GM12878 (cell line): Measurements from ENCODE around the gene TSPAN19. TPM values are rescaled to one million over a fixed set of nuclear protein-coding genes. Genes with fewer than 3 reads are reported as not detected.

ENCODE experiments used
- ATAC-seq: fragments of 200-7000 bp; cut with Tn5 transposase; 3 replicates; pipeline ENCODE4 v1.9.1; 2020; ENCODE audit warnings: mild to moderate bottlenecking, moderate library complexity
- BruUV-seq: library from RNA; stranded (reverse); fragments of 400-500 nt; replicated peaks from 2 replicates; lab custom pipeline; 2021; lab: Mats Ljungman, UMichigan
- CTCF ChIA-PET: fragments of 300-600 bp; sonication (Branson Sonifier 250); formaldehyde crosslinking; extraction: SDS; loops from one replicate; lab custom pipeline; 2021; ENCODE audit warnings: inconsistent platforms; lab: Yijun Ruan, JAX
- POLR2A ChIA-PET: fragments of 350-600 bp; formaldehyde crosslinking; extraction: SDS; loops from one replicate; lab custom pipeline; 2021; ENCODE audit warnings: inconsistent platforms; lab: Charles Lee
- RAD21 ChIA-PET: fragments of 300-600 bp; sonication (Branson Sonifier 250); formaldehyde crosslinking; loops from one replicate; lab custom pipeline; 2023; ENCODE audit warnings: antibody characterized with exemption; ENCODE audit not compliant: unreplicated experiment; lab: Charles Lee
- SMC1A ChIA-PET: fragments of 300-600 bp; sonication (Branson Sonifier 250); formaldehyde crosslinking; loops from one replicate; lab custom pipeline; 2023; ENCODE audit not compliant: unreplicated experiment, uncharacterized antibody; lab: Charles Lee
- DNase-seq: peaks from one replicate; pipeline ENCODE4 v3.0.0-alpha.2; 2011; ENCODE audit warnings: low read depth, low spot score
- FAIRE-seq: peaks from 3 replicates; lab custom pipeline; 2011; peaks lifted over from hg19 to GRCh38; lab: Jason Lieb, UNC
- H2AFZ ChIP-seq: 2 replicates; pipeline ENCODE4 v1.6.0; 2011; ENCODE audit warnings: low read depth, low read length, control low read depth; ENCODE audit not compliant: control insufficient read depth
- H3K27ac ChIP-seq: 2 replicates; pipeline ENCODE4 v1.5.1; 2011; ENCODE audit warnings: control low read depth; ENCODE audit not compliant: control insufficient read depth, insufficient read depth
- H3K27me3 ChIP-seq, 2 experiments: replicated peaks in 1 of 2; 2 replicates each; pipeline versions ENCODE4 v1.6.0 to v1.6.1; 2011; ENCODE audit warnings: low read length in 1 of 2; ENCODE audit not compliant: control insufficient read depth in 2 of 2, insufficient read depth in 2 of 2
- H3K36me3 ChIP-seq, 2 experiments: 2 replicates each; pipeline ENCODE4 v1.5.1; 2011; ENCODE audit warnings: low read length in 1 of 2; ENCODE audit not compliant: control insufficient read depth in 2 of 2, insufficient read depth in 2 of 2
- H3K4me1 ChIP-seq: 2 replicates; pipeline ENCODE4 v1.6.1; 2011; ENCODE audit warnings: mild to moderate bottlenecking, low read length, moderate library complexity, mixed read lengths; ENCODE audit not compliant: control insufficient read depth, insufficient read depth
- H3K4me2 ChIP-seq: 2 replicates; pipeline ENCODE4 v1.6.0; 2011; ENCODE audit warnings: control low read depth; ENCODE audit not compliant: control insufficient read depth, insufficient read depth
- H3K4me3 ChIP-seq: fragments of 200-600 bp; sonication (generic); 2 replicates; pipeline ENCODE4 v1.5.1; 2016
- H3K79me2 ChIP-seq: 2 replicates; pipeline ENCODE4 v1.6.0; 2011; ENCODE audit warnings: low read length; ENCODE audit not compliant: control insufficient read depth, insufficient read depth
- H3K9ac ChIP-seq: 2 replicates; pipeline ENCODE4 v1.8.0; 2011; ENCODE audit warnings: low read length, control low read depth, mixed read lengths; ENCODE audit not compliant: control insufficient read depth, insufficient read depth
- H3K9me3 ChIP-seq: replicated peaks from 3 replicates; pipeline ENCODE4 v1.5.1; 2011; ENCODE audit warnings: mild to moderate bottlenecking, low read length; ENCODE audit not compliant: control insufficient read depth, insufficient read depth
- H4K20me1 ChIP-seq: 2 replicates; pipeline ENCODE4 v1.6.0; 2011; ENCODE audit not compliant: control insufficient read depth, insufficient read depth
- ESRRA ChIP-seq: IDR thresholded peaks from 2 replicates; pipeline ENCODE4 v1.6.1; 2012; ENCODE audit warnings: mild to moderate bottlenecking, low read length, improper control_type of control experiment
- MAX ChIP-seq: IDR thresholded peaks from 2 replicates; pipeline ENCODE4 v1.6.1; 2012; ENCODE audit warnings: low read depth, low read length, improper control_type of control experiment
- NFIC ChIP-seq: IDR thresholded peaks from 2 replicates; pipeline ENCODE4 v1.6.1; 2012; ENCODE audit warnings: low read depth, mild to moderate bottlenecking, inconsistent platforms, low read length, moderate library complexity
- PBX3 ChIP-seq: IDR thresholded peaks from 2 replicates; pipeline ENCODE4 v1.6.1; 2011; ENCODE audit warnings: mild to moderate bottlenecking, low read depth, low read length, moderate library complexity; ENCODE audit not compliant: insufficient replicate concordance
- SUPT20H ChIP-seq: IDR thresholded peaks from 2 replicates; pipeline ENCODE4 v1.6.1; 2011; ENCODE audit warnings: low read depth, mild to moderate bottlenecking, low read length, moderate library complexity, borderline replicate concordance; ENCODE audit not compliant: control insufficient read depth
- YBX1 ChIP-seq: fragments of 450-650 bp; IDR thresholded peaks from 2 replicates; pipeline ENCODE4 v1.6.1; 2016; ENCODE audit warnings: antibody characterized with exemption
- WGBS: methylation state at CpG from one replicate; pipeline ENCODE4 v1.1.6; 2016; ENCODE audit warnings: low lambda C conversion rate; ENCODE audit not compliant: insufficient replicate concordance, insufficient coverage; ENCODE audit errors: missing lambda C conversion rate; 5-methylcytosine and 5-hydroxymethylcytosine counted together
- in situ Hi-C: fragments of 300-500 bp; cut with MboI; formaldehyde crosslinking; loops from 9 replicates; pipeline ENCODE4 v1.14.3; 2018; ENCODE audit warnings: mixed read lengths
- intact Hi-C: fragments of 100-400 bp; cut with micrococcal nuclease; formaldehyde crosslinking; loops from one replicate; pipeline ENCODE4 v1.14.2; 2022; ENCODE audit not compliant: unreplicated experiment
- polyA plus RNA-seq, 11 experiments: library from polyadenylated mRNA; depleted of rRNA in 4 of 11; unstranded in 6 of 11; stranded (reverse) in 5 of 11; fragments of >200 nt; fragmentation: Nextera tagmentation in 4 of 11; fragmentation: Illumina TruSeq in 1 of 11; extraction: Ambion mirVana in 4 of 11; extraction: Trizol in 1 of 11; gene quantifications; 1 replicate in 1 of 11; 2 replicates in 10 of 11; pipeline versions ENCODE4 v1.2.1 to v1.2.3, GENCODE V29; 2011 to 2016; ENCODE audit warnings: inconsistent platforms in 2 of 11, missing spikeins in 2 of 11, low read depth in 1 of 11
- total RNA-seq, 4 experiments: library from RNA; depleted of rRNA in 3 of 4; stranded (reverse); fragments of >200 nt in 3 of 4; fragmentation: Illumina TruSeq in 1 of 4; extraction: Trizol in 1 of 4; gene quantifications; 2 replicates each; pipeline versions ENCODE4 v1.2.1 to v1.2.3, GENCODE V29; 2013 to 2021

Gene TSPAN19
- total and polyA plus RNA-seq, 10 of the 15 experiments (the other 5 are each of a cell fraction or from before 2014, with no cell fraction given): not detected

- RAD21 ChIA-PET: no interaction called here
- CTCF ChIA-PET: interaction anchor here (0.7 kb wide), 1 partner anchor 131 kb away, joined by 3 read pairs; no protein-coding TSS in a partner anchor
- Histone ChIP-seq H3K4me2 (no peak overlapping the region), H4K20me1 (no peaks in the 10 kb centered on the region), H3K36me3 (no peaks in the 10 kb centered on the region), H3K4me1 (no peaks in the 10 kb centered on the region), H2AFZ (no peak overlapping the region), H3K27me3 (no peaks in the 10 kb centered on the region), H3K27ac (no peak overlapping the region), H3K9ac (no peak overlapping the region), H3K79me2 (no peaks in the 10 kb centered on the region), H3K9me3 (peaks cover 2% of the 10 kb centered on the region; the same call in 1 of the 3 replicates), H3K4me3 (no peak overlapping the region)
- BruUV-seq: no TSS peak
- TF ChIP-seq MAX (no peak), PBX3 (no peak), YBX1 (no peak), SUPT20H (no peak), ESRRA (no peak)
- DNase-seq (no peak), ATAC-seq (no peak), FAIRE-seq (no peak)
- in situ Hi-C loops (no loop called here), intact Hi-C loops (no loop called here)
- POLR2A ChIA-PET: no interaction called here
- SMC1A ChIA-PET: no interaction called here
Observed at GRCh38 chr12:84998341-84998740, 37.7 kb downstream of the TSPAN19 start.

- TF ChIP-seq NFIC: no peak
- H3K79me2 ChIP-seq: no peaks in the 10 kb centered on the region
- in situ Hi-C loops: no loop called here
- no peak overlapping the region for H3K27ac ChIP-seq
- CTCF ChIA-PET: interaction anchor here (1.1 to 1.7 kb wide), 2 partner anchors 8 to 33 kb away, joined by 3 to 4 read pairs; no protein-coding TSS in a partner anchor
- no peak overlapping the region for H3K4me2 ChIP-seq
- no peaks in the 10 kb centered on the region for H3K9me3 ChIP-seq
- BruUV-seq: no TSS peak
- no peaks in the 10 kb centered on the region for H3K36me3 ChIP-seq
- SMC1A ChIA-PET: interaction anchor here (0.7 kb wide), 1 partner anchor 9 kb away, joined by 3 read pairs; no protein-coding TSS in a partner anchor
- FAIRE-seq (no peak), ATAC-seq (no peak), DNase-seq (no peak)
- no peak overlapping the region for H3K4me3 ChIP-seq
- RAD21 ChIA-PET: no interaction called here
- no peaks in the 10 kb centered on the region for H4K20me1 ChIP-seq
- no peak overlapping the region for H2AFZ ChIP-seq
- H3K27me3 ChIP-seq: no peaks in the 10 kb centered on the region
- H3K9ac ChIP-seq: no peak overlapping the region
- H3K4me1 ChIP-seq: no peaks in the 10 kb centered on the region
- POLR2A ChIA-PET: no interaction called here
- no CpG with 5 or more reads among the region's 1 CpG for WGBS
- intact Hi-C loops: no loop called here
Observed at GRCh38 chr12:84996759-84997158, 39.3 kb downstream of the TSPAN19 start.
